Measurements from ENCODE around the gene KIF6.

GRCh38 chr6:39770446-39770845 is 45.2 kb upstream of the KIF6 start:
- TF ChIP-seq CTCF (IDR thresholded peaks at IDR 0.05) (no peak), POLR2A (IDR thresholded peaks at IDR 0.05) (no peak)

All from uterus (tissue), 2 donors.